Left hindlimb (tissue), 1 donor: ENCODE results near the gene ASB14.
"Not testable (repeated sequence)": the region's sequence is repeated elsewhere in the genome, so short reads cannot be mapped to it uniquely, and the experiment has no call there.

Source experiments
- DNase-seq: peaks from one replicate; pipeline ENCODE4 v3.0.0-alpha.2; 2018

The ASB14 gene

DNA sequence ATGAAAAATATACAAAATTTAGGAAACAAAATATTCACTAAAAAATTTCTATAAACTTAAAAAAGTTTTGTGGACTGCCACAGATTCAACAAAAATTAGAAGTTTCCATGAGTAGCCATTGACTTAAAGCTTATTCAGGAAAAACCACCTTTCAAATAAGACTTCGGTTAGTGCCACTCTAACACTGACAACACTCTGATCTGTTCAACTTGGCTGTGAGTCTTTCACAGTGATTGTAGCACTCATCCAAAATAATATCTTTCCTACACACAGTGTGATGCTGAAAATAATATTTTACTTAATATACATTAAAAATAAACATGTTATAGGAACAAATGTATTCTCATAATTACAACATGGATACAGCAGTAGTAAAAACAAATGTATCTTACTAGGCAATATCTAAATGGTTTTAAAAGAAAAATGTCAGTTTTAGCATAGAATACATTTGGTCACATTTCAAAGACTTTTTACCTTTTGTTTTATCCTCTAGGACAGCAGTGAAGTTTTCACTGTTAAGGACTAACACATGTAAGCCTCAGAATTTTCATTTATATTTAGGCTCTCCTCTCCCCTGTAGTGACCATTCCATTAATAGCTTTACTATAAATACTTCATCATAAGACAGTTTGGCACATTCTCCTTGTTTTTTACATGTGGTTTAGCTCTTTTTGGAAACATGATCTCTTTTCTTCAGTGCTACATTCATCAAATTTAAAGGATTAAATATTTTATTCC lies at the start of gene ASB14:
Gene ASB14 (minus strand): TSS at position 527 of the 738 bp plus-strand sequence. CDS start 652 bp downstream, outside the sequence.
- DNase-seq, result no peak

DNA sequence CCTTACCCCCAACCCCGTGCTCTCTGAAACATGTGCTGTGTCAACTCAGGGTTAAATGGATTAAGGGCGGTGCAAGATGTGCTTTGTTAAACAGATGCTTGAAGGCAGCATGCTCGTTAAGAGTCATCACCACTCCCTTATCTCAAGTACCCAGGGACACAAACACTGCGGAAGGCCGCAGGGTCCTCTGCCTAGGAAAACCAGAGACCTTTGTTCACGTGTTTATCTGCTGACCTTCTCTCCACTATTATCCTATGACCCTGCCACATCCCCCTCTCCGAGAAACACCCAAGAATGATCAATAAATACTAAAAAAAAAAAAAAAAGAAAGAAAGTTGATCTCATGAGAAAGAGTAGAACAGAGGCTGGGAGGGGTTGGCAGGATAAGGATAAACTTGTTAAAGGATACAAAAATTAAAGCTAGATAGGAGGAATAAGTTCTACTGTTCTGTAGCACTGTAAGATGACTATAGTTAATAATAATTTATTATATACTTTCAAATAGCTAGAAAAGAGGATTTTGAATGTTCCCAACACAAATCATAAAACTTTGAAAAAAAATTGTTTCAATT lies 46.7 kb upstream of the ASB14 start:
- DNase-seq, result not testable (repeated sequence)

DNA sequence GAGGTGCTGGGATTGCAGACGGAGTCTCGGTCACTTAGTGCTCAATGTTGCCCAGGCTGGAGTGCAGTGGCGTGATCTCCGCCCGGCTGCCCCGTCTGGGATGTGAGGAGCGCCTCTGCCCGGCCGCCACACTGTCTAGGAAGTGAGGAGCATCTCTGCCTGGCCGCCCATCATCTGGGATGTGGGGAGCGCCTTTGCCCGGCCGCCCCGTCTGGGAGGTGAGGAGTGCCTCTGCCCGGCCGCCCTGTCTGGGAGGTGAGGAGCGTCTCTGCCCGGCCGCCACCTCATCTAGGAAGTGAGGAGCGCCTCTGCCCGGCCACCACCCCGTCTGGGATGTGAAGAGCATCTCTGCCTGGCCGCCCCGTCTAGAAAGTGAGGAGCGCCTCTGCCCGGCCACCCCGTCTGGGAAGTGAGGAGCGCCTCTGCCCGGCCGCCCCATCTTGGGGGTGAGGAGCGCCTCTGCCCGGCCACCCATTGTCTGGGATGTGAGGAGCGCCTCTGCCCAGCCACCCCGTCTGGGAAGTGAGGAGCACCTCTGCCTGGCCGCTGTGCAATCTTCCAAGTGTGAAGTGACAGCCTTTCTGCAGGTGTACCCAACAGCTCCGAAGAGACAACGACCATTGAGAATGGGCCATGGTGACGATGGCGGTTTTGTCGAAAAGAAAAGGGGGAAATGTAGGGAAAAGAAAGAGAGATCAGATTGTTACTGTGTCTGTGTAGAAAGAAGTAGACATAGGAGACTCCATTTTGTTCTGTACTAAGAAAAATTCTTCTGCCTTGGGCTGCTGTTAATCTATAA lies 46.0 kb upstream of the ASB14 start:
- not testable (repeated sequence) for DNase-seq

DNA sequence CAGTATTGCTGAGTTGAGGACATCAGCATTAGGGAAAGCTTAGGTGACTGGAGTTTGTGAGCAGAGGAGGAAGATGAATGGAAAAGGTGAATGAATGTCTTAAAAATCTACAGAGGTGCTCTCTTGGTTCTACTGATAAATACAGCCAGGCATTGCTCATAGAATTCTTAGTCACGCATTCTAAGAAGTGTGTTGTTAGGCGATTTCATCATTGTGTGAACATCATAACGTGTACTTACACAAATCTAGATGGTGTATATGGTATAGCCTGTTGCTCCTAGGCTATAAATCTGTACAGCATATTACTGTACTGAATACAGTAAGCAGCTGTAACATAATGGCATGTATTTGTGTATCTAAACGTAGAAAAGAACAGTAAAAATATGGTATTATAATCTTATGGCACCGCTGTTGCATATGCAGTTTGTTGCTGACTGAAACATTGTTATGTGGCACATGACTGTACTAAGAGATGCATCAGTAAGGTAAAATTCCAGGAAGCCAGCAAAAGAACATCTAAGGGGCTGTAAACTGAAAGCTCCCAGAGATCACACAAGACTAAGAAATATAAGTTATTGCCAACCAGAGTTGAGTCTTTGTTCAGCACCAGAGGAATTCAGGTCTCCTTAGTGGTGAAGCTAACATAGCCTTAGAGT lies 42.9 kb upstream of the ASB14 start:
- DNase-seq, result no peak

DNA sequence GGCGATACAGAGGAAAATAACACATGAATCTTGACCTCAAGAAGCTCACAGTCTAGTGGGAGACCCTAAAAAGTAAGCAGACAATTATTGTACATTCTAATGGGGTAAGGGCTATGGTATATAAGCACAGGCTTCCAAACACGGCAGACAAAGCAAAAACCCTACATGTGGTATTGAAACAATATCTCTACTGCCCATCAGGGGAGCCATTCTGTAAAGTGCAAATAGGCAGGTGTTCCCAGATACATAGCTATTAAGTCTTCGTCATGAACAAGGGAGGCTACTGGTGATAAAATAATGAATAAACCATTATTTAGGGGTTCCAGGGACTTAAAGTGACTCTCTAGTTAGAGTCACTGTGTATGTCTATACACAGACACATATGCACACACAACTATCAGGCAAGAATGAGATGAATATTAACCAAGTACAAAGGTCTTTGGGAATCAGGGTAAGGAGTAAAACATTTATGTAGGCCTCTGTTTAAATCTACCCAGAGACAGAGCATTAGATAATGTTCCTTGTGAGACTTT lies 38.7 kb upstream of the ASB14 start:
- no peak for DNase-seq

DNA sequence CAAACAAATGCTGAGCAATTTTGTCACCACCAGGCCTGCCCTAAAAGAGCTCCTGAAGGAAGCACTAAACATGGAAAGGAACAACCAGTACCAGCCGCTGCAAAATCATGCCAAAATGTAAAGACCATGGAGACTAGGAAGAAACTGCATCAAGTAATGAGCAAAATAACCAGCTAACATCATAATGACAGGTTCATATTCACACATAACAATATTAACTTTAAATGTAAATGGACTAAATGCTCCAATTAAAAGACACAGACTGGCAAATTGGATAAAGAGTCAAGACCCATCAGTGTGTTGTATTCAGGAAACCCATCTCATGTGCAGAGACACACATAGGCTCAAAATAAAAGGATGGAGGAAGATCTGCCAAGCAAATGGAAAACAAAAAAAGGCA lies 34.0 kb upstream of the ASB14 start:
- DNase-seq, result not testable (repeated sequence)

DNA sequence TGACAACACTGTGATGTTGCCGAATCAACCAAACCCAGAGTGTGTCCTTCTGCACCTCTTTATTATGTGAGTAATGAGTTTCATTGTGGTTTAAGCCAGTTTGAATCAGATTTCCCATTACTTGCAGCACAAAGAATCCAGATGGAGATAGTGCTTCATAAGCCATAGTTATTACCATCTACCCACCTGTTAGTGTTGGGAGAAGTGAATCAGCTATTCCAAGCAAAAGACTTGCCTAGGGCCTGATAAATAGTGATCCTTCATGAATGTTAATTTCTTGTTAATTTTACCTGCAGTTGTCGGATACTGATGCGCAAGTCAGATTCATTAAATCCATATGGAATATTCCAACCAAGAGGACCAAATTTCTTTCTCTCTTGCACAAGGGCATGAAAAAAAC lies 21.7 kb upstream of the ASB14 start:
- no peak for DNase-seq

DNA sequence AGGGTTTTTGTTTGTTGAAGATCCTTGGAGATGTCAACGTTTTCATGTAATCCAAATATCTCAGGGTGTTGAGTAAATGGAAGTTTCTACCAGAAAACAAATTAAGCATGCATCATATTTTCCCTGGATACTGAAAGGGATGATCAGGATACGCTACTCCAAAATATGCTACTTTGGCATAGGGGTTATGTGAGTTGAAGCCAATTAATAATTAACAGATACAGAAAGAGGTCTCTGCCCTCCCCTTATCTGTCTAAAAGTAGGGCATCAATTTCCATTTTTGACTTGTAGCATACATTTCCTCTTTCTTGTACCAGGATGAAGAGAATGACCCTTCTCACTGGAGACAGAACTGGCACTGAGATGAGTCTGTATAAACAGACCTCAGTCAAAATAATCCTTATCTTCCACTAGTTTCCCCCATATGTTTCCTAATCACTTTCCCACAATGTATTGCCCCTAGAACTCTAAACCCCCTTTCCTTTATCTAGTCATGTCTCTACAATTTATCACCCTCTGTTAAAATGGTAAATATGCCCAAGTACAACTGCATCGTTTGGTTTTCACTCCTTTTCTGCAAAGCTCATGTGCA lies 17.4 kb upstream of the ASB14 start:
- DNase-seq, result no peak

DNA sequence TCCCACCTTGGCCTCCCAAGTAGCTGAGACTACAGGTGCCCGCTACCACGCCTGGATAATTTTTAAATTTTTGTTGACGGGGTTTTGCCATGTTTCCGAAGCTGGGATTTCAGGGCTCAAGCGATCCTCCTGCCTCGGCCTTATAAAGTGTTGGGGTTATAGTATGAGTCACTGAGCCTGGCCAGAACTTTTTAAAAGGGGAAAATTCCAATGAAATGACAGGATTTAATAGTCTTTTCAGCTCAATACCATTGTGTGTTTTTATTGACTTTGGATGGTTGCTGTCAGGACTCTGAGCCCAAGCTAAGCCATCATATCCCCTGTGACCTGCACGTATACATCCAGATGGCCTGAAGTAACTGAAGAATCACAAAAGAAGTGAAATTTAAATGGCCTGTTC lies 11.0 kb upstream of the ASB14 start:
- DNase-seq, result not testable (repeated sequence)

DNA sequence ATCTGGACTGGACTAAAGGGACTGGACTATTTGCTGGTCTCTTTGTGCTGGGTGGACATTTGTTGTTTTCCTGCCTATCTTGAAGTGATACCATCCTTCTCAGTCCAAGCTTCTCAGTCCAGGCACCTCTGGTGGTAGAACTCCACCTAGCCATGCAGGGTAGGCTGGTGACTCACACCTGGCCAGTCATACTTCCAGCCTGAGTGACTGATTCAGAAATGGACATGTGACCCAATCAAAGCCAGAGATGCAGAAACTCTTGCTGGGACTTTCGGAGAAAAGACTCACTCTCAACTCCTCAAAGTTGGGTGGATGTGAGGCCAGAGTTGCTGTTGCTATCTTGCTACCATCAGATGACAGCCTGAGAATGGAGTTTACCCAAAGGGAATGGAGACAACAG lies 5.6 kb upstream of the ASB14 start:
- no peak for DNase-seq

DNA sequence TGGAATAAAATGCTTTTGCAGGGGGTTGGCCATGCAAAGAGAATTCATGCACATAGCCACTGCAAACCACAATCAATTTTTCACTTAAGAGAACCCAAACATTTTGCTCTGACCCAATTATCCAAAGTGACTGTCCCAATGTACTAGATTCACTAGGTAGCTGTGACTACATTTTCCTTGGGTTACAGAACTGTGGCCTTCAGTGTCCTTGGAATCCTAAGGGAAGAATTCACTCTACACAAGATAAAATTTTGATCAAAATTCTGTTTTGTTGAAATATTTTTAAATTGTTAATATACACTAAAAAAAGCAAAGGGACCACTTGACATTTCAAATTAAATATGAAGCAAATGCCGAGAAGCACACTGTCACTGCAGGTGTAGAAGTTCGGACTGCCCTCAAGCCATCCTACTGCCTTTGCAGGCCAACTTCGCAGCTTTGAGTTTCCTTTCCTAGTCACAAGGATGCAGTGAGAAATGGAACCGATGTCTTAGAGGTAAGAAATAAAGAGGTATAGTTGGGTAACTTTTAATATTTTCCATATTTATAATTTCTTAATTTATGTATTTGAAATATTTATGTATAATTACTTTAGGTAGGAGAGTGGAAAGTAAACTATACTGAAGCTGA lies 527 bp upstream of the ASB14 start:
- DNase-seq, result no peak

DNA sequence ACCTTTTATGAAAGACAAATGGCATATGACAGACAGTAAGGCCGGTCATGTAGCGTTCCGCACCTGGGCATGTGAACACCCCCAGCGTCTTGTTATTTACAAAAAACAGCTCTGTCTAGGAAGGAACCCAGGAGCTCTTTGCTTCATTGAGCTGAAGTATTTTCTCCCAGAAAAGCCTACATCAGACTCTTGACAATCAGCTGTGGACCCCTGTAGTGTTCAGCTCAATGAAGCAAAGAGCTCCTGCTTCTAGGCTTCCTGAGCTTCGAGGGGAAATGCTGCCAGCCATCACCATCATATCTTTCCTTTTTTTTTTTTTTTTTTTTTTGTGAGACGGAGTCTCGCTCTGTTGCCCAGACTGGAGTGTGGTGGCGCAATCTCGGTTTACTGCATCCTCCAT lies 4.1 kb downstream of the ASB14 start:
- no peak for DNase-seq

DNA sequence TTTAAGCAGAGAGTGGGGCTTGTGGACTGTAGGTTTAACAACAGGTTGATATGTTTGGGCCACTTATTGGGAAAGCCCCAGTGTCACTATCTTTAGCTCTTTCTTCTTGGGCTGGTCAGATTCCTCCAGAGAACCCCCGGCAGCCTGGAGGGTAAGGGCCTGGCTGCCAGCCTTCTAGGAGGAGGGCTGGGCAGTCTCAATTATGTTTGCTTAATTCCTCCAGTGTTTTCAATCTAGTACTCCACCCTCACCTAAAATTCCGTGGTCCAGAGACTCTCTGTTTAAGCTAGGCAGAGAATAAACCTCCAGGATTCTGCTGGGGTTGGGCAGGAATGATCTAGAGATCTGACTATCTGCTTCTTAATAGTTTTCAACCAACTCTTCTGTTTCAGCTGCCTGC lies 5.3 kb downstream of the ASB14 start:
- no peak for DNase-seq

DNA sequence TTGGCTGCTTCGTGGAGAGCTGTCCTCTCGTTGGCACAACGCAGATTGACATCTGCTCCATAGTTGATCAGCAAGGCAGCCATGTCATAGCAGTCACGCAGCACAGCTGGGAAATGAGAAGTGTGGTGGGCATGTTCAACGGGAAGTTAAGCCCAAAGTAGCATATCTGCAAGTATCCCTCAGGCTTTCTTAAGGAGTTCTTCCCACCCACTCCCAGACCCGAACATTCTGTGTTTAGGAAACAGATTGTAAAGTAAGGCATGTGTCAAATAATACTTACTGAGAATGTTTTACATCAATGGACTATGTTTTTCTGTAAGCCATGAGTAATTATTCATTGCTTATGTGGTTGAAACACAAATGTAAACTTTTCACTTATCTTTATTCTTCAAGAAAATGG lies 9.2 kb downstream of the ASB14 start:
- no peak for DNase-seq

DNA sequence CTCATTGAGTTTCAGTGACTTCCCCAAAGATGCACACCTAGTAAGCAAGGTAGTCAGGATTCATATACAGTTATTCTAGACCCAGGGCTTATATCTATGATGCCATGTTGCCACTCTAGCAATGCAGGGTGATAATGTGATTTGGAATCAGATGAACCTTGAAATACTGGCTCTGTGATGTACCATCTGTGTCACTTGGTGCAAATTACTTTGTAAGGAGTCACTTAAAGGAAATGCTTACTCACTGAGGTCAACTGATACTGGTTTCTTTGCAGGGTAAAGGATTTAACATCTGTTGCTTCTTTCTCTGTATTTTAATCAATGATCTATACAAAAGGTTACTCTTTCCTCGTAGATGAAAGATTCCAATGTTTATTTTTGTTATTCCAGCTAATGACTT lies 10.8 kb downstream of the ASB14 start:
- no peak for DNase-seq

DNA sequence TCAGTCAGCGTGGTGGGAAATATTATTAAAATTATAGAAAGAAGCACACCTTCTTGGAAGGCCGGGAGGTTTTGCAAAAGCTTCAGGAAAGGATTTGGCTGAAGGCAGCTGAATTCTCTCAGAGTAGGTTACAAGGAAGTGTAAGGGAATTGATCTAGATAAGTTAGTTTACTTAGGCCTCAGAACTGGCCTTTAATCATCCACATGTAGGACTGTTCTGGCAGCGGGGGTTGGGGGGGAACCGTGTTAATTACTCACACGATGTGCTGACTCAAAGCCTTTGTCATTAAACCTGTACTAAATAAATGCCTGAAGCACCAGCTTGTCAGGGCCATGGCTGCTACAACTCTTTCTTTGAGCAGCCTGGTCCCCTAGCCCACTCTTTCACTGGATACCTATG lies 12.8 kb downstream of the ASB14 start:
- no peak for DNase-seq

DNA sequence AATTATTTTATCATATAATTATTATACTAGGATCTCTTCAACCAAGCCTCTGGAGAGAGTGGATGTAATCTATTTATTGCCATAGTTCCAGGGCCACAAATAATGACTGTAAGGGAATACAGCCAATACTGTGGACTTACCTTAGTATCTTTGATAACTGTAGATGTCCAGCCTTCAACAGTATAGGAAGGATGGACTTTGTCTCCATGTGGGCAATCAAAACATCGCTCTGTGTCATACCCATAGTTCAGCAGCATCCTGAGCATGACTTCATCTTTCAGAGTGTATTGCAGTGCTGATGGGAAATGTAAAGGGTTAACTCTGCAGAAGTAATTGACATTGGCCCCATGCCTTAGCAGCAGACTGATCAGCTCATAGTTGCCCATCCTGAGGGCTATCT lies 14.2 kb downstream of the ASB14 start:
- no peak for DNase-seq

DNA sequence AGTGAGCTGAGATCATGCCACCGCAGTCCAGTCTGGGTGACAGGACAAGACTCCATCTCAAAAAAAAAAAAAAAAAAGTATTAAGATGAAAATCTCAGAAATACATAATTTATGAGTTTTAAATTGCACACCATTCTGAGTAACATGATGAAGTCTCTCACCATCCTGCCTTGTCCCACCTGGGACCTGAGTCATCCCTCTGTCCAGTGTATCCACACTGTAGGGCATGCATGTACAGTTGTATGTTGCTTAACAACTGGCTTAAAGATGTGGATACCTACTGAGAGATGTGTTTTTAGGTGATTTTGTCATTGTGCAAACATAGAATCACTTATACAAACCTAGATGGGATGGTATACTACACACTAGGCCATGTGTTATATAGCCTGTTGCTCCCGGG lies 17.1 kb downstream of the ASB14 start:
- no peak for DNase-seq

DNA sequence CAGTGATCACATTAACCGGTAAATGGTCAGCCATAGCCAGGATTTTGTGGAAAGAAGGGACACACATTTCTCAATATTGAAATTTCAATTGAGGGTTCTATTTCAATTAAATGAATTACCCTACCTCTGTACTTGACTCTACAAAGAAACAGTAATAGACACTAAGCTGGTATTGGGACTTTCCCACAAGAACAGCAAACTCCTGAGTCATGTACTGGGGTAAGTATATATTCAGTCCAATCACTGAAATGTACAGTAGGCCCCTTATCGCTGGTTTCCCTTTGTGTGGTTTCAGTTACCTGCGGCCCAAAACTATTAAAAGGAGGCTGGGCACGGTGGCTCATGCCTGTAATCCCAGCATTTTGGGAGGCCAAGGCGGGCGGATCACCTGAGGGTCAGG lies 17.6 kb downstream of the ASB14 start:
- no peak for DNase-seq

DNA sequence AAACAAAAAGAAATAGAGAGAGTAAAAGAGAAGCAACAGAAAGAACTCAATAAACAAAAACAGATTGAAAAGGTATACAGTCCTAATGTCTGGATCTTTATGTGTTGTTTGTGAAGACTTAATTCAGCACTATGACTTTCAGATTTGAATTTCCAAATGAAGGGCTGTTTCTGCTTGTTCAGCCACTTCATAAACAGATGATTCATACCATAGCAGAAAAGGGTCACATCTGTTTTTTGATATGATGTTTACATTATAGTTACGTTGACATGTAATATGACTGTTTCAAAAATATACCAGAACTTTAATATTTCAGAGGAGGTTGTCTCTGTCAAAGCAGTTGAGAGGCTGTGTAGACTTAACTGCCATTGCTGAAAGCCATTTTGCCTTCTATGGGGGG lies 24.1 kb downstream of the ASB14 start:
- DNase-seq, result no peak

DNA sequence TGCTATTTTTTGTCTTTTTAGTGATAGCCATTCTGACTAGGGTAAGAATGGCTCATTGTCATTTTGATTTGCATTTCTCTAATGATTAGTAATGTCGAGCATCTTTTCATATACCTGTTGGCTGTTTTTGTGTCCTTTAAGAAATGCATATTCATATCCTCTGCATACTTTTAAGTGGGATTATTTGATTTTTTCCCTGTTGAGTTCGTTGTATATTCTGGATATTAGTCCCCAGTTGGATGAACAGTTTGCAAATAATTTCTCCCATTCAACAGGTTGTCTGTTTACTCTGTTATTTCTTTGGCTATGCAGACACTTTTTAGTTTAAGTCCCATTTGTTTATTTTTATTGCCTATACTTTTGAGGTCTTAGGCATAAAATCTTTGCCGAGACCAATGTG lies 30.6 kb downstream of the ASB14 start:
- DNase-seq, result no peak

DNA sequence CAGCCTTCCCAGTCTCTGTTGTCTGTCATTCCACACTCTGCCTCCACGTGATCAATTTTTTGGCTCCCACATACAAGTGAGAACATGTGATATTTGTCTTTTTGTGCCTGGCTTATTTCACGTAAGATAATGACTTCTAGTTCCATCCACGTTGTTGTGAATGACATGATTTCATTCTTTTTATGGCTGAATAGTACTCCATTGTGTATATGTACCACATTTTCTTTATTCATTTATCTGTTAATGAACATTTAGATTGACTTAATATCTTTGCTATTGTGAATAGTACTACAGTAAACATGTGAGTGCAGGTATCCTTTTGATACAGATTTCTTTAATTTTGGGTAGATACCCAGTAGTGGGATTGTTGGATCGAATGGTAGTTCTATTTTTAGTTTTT lies 31.4 kb downstream of the ASB14 start:
- DNase-seq, result no peak
